HG02981 (cell line): Measurements from ENCODE around the gene MYOM1.
"Not testable (repeated sequence)": the region's sequence is repeated elsewhere in the genome, so short reads cannot be mapped to it uniquely, and the experiment has no call there.

Experiments used
- ATAC-seq: cut with Tn5 transposase; IDR thresholded peaks from one replicate; pipeline ENCODE4 v1.9.1; 2021; ENCODE audit warnings: mild to moderate bottlenecking, moderate library complexity; ENCODE audit not compliant: unreplicated experiment

Gene MYOM1

DNA sequence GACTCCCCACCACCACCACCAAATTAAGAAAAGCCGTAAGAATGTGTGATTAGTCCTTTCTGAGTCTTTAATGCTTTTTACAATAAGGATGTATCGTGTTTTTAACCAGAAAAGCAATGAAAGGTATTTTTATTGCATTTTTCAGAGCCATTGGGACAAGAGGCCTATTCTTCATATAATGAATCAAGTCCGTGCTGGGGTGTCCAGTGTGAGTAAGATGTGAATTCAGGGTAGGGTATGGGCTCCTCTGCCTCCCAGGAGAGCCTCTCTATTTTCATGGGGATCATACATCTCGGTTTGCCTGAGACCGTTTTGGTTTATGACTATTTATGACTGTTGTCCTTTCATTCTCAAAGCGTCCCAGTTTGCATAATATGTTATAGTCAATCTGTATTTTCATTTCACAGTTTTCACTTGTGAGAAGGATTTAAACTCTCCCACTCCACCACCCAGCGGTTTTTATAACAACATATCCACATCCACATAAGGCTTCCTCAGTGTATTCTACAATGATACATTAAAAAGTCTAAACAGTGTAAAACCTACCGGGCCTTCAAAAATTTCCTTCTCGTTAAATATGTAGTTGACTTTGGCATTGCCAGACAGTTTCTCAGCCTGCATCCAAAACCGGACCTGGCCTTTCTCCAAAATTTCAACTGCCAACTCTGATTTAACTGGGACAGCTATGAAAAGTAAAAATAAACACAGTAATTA, 126.0 kb downstream of the MYOM1 start:
- ATAC-seq, result no peak

DNA sequence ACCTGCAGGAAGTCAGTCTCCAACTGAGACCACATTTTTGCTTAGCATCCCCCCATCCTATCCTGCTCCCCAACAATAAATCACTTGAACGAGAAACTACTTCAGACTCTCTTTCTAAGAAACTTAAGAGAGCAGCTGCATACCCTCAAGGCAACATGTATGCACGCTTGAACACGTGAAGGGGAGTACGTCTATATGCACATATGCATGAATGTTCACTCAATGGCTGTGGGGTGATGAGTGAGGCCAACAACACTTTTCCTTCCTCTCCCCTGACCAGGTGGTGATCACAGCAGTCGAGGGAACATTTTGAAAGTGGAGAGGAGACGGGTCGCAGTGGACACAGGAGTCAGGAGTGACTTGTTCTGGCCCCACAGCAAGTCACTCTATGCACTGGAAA, 127.0 kb downstream of the MYOM1 start:
- ATAC-seq, result no peak

DNA sequence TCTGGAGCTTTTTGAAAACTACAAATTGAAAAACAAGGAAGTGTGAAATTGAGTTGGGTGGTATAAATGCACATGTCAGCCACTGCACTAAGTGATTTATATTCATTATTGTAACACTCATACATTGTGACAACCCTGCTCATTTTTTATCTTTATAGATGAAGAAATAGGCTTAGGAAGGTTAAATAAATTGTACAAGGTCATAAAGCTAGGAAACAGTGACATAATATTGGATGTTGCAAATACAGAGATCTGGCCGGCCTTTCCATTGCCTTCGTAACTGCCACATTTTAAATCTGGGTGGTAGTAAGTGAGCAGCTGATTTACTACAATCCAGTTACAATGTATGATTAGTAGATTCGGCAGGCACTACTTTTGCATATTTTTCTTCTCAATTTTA, 130.2 kb downstream of the MYOM1 start:
- ATAC-seq, result no peak

DNA sequence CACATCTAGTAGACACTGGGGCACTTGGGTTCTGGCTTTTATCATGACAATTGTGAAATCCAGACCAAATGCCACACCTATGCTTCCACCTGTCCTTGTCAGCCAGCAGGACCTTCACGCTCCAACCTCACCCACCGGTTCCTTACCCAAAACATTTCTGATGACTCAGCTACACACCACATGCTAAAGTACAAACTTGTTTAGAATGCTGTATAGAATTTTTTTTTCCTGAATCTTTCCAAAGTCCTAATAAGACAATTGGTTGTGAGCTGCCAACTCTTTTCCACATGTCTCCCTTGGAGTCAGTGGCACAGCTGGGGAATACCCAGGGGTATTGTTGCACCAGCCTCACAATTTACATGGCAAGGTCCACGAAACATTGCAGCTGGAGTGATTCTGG, 131.3 kb downstream of the MYOM1 start:
- ATAC-seq, result no peak

DNA sequence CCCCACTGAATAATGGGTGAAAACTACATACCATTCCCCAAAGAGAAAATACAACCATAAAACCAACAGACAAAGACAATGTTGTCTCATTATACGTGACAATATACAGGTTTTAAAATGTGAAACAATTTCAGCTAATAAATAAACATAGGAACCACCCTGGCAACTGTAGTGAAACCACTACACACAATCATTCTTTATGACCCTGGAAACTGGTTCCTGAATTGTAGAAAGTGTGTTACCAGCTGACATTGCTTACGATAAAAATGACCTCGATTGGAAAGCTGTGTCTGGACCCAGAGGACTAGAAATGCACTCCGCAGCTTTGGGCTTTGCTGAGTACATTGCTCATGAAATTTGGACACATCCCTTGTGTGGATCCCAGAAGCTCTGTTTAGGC, 132.9 kb downstream of the MYOM1 start:
- no peak for ATAC-seq

DNA sequence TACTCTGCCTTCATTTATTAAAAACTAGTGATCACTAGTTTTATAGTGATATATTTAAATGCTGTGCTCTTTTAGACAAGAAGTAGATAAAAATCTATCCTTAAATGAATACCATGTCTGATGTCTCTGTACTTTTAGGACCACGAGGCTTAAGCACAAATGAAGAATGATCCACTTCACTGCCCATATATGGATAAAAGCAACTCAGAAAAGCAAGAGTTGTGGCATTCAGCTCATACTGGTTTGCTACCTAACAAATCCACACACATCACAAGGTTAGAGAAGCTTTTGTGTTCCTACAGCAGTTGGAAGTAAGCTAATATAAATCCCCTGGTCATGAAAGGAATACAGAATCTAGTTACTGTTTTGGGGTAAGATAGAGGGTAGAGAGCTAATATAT, 134.2 kb downstream of the MYOM1 start:
- ATAC-seq, result no peak

DNA sequence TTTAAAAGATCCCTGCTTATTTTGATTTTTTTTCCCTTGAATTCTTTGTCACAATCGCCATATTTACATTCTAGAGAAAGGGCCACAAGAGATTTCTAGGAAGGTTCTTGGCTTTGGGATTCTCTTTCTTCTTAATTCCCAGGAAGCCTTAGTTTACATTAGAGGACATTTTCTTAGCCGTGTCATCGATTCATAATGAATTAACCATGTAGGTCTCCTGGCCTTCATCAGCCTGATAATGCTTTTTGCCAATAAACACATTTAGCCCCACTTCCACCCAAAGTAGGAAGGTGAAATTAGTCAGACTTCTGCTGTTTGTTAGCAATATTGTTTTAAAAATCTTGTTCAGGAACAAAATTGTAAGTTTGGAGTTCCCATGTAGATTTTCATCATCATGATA, 135.6 kb downstream of the MYOM1 start:
- no peak for ATAC-seq

DNA sequence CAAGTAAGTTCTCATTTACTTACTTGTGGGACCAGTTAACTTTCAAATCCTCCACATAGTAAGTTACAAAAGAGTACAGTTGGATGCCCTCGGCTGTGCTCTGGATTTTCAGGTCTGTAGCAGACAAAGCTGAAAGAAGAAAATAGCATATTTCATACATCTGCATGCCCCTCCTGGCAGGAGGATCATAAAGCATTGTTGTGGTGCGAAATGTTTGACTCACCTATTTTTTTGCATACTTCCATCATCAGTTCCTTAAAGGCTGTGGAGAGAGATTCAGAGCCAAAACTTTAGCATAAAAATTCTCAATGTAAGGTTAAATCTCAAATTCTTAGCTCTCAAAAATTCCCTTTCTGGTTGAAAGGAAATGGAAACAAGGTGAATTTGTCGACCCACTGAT, 136.0 kb downstream of the MYOM1 start:
- no peak for ATAC-seq

DNA sequence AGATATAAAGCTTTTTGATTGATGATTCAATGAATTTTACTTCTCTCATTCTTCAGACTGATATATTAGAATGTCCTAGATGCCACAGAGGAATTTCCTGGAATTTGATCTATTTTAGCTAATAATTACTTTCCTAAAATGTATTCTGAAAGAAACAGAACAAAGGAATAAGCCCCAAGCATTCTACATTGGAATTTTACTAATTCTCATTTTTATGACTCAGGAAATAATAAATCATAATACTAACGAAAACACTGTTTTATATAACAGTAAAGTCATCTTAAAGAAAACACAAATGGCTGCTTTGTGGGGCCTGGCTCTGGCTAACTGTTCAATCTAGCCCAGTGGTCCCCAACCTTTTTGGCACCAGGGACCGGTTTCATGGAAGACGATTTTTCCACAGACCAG, 138.2 kb downstream of the MYOM1 start:
- no peak for ATAC-seq

DNA sequence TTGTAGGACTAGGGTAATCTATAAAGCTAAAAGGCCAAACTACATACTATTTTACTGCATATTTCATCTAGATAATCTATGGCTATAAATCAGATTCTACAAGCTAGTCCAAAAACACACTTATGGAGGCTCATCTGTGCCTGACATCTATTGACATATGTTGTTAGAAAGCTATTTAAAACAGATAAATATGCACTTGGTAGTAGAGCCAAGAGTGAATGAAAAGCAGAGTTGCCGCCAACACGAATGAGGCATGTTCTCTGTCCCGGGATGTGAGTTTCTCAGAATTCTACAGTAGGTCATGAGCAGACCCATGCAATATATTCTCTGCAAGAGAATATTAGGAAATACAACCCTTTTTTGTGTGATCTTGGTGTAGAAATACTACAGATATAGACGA, 140.1 kb downstream of the MYOM1 start:
- no peak for ATAC-seq

DNA sequence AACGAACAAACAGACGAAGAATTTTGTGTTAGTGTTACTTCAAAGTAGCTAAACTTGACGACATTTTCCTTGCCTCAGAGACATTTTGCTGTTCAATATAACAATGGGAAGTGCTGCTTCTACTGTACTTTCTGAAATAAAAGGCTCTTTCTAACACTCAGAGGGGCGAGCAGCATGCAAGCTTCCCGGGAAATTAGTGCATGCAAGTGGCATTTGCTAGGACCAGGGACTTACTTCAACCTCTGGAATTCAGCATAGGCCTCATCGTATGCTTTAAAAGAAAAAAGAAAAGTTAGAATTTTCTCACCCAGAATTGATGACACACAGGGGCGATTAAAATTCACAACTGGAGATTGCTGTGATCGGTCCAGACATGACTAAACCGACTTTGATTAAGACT, 144.3 kb downstream of the MYOM1 start:
- ATAC-seq, result no peak

DNA sequence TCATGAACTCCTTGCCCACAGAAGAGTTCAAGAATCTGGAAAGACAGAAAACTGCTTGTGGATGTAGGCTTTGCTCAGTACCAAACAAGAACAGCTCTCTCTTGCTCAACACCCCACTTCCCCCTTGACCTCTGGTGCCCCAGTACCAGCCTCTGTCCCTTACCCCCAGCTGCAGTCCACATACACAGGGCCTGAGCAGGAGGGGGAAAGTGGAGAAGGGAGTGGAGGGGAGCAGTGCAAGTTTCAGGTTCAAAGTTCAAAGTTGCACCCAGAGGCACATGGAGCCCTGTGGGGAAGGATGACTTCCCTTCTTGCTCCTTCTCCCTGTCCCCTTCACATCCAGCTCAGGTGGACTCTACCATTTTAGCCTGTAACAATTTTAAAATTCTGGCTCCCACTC, 145.7 kb downstream of the MYOM1 start:
- no peak for ATAC-seq

DNA sequence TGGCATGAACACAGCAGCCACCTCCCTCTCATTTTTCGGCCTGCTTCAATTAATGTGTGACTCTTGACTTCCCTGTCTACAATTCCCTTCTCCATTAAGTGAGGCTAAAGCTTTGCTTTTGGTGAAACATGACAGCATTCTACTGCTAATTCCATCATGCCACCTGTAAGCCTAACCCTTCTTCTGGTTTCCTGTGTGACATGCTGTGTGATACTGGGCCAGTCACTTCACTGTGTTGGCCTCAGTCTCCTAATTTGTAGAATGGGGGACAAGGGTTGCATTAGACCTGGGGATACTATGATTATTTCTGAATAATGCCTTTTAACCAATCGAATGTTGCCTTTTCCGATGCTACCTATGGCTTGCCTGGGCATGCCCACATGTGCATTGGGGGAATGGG, 146.4 kb downstream of the MYOM1 start:
- ATAC-seq, result not testable (repeated sequence)

DNA sequence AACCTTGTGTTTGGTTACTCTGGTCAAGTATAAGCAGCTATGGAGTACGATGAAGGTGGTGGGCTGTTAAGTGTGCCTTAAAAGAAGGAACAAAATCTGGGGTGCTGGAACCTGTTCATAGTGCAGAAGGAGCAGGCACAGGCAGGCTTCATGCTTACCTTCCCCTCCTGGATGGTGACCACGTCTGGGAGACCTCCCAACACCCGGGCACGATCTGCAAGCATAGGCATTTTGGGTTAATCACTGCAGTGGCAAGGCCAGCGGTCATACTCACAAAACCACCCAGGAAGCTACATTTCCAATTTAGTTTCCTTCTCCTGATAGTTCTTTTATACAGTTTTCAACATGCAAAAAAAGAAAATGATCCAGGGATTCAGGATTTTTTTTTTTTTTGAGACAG, 148.1 kb downstream of the MYOM1 start:
- no peak for ATAC-seq

DNA sequence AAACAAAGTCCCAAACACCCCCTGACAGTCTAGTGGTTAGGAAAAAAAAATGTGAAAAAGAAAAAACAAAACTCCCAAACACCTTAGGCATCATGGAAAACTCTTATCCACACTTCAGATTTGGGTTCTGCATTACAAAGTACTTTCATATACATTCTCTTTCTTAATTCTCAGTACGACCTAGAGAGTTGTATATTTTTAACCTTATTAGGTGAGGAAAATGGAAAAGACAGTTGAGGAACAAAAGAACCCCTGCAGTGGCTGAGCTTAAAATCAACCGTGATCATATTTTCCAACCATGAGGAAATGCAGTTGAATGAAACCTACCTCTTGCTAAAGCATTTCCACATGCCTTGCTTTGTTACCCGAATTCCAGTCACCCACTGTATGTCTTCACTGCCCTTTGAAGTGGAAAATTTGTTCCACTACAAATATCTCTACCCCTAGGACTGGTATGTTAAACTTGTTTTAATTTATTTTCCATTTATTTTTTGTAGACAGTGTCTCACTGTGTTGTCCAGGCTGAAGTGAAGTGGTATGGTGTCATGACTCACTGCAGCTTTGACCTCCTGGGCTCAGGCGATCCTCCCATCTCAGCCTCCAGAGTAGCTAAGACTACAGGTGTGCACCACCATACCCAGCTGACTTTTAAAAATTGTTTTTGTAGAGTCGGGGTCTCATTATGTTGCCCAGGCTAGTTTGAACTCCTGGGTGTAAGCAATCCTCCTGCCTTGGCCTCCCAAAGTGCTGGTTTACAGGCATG, 149.9 kb downstream of the MYOM1 start:
- ATAC-seq, result no peak

DNA sequence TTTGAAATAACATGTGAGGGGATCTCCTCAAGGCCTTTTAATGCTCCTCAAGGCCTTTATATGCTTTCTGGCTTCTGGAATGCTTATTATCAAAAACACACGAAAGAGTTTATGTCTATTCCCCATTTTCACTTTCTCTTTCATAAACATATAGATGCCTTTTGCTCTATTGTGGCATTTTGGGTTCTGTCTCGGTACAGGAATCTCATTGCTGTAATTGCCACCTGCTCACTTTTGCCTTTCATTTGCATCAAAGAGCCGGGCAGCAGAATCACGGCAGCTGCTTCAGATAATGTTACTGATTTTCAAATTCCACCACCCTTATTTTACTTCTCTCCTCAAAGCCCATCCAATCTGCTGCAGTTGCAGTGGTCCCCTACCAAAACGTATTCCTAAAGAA, 152.0 kb downstream of the MYOM1 start:
- no peak for ATAC-seq

DNA sequence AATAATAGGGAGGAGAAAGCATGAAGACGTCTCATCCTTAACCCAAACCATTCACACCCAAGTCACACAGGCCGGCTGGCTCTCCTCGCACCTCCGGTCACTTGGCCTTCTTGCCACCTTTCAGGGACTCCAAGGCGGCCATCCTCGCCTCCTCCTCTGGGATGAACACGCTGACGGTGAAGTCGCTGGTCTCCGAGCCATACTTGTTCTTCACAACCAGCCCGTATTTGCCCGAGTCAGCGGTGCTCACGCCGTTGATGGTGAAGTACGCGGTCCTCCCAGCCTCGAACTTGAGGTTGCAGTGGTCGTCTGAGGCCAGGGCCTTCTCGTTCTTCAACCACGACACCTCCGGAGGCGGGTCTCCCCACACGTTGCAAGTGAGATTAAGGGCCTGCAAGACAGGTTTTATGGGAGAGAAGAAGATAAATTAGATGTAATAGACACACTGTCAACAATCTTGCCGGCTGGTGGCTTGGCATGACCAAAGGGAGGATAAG, 152.6 kb downstream of the MYOM1 start:
- ATAC-seq, result no peak

DNA sequence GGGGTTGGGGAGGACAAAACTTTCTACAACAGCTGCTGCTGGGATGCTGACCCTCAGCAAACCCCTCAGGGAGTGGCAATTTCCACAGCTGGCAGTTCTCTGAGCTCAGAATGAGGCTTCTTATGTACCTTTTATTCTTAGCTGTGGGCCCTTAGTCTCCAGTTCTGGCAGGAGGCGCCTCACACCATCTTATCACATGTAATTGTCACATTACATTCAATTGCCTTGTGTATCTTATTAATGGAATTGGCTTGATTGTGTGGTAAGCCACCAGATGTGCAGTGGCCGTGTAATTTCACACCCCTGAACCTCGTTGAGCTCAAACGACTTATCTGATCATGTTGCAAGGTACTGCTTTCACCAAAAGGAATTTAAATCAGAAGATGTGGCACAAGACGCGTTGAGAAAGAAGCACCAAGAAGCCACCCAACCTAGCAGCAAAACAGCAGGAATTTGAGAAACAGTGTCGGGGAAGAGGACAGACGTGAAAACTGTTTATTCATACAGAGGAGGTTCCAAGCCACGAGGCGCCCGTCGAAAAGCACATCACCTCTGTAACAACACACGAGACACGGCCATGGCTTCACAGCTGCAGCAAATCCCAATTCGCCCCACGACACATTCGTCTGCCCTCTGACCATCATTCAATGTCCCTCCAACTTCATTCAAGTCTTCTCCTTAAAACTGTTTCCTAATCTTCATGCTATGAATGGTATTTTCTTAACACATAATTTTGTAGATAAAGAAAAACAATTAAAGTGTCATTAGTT, 153.2 kb downstream of the MYOM1 start:
- ATAC-seq, result no peak

DNA sequence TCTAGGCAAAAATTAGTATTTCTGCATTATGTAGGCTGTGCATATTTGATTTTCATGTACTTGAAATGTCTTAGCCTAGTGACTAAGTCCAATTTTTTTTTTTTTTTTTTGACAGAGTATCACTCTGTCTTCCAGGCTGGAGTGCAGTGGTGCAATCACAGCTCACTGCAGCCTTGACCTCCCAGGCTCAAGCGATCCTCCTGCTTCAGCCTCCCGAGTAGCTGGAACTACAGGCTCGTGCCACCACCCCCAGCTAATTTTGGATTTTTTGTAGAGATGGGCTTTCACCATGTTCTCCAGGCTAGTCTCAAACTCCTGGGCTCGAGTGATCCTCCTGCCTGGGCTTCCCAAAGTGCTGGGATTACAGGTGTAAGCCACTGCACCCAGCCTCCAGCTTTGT, 156.0 kb downstream of the MYOM1 start:
- not testable (repeated sequence) for ATAC-seq

DNA sequence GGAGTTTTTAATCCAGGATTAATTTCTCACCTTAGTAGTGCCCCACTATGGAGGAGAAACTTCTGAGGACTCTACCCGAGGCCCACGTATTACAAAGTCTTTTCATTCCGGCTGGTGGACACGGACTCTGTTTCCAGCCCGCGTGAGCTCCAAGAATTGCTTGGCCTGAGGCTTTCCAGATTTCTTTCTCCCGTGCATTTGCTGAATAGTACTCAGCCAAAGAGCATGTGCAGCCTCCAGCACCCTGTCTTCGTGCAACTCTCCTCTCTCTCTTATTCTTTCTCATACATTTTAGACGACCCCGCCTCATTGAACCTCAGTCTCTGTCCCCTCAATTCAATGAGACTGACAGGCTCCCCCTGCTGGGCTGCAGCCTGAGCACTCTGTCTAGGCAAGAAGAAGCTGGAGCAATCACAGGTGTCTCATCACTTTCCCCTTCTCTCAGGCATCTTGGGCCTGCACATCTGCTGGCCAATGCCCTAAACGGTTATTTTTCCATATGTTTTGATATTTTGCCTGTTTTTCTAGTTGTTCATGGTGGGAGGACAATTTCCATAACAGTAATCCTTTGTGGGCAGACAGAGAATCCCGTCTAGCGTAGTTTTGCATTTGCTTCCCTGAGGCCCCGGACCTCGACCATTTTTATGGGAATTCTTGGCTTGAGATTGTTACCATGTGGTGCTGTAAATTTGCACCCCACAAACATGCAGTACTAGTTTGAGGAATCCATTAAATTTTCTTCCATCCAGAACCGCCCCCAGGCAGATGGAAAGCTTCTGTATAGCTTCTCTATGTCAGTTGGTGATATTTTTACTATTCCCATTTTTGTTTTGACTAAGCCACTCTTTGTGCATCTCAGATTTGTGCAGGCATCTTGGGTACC, 156.7 kb downstream of the MYOM1 start:
- ATAC-seq, result no peak
